BJ (cell line): ENCODE data around the gene HSDL2. TPM values are rescaled to one million over a fixed set of nuclear protein-coding genes. Genes with fewer than 3 reads are reported as not detected.

Experiments used
- CTCF ChIA-PET: fragments of 350-600 bp; formaldehyde crosslinking; extraction: SDS; loops from one replicate; lab custom pipeline; 2021; ENCODE audit warnings: antibody characterized with exemption, inconsistent platforms; lab: Yijun Ruan, JAX
- POLR2A ChIA-PET: fragments of 300-600 bp; sonication (Branson Sonifier 250); formaldehyde crosslinking; extraction: SDS; loops from one replicate; lab custom pipeline; 2021; ENCODE audit warnings: antibody characterized with exemption; lab: Charles Lee
- DNase-seq: peaks from one replicate; pipeline ENCODE4 v3.0.0-alpha.2; 2011; ENCODE audit warnings: low read depth
- H3K27me3 ChIP-seq: 2 replicates; pipeline ENCODE4 v1.6.0; 2011; ENCODE audit warnings: low read length; ENCODE audit not compliant: control insufficient read depth, insufficient read depth
- H3K36me3 ChIP-seq: 2 replicates; pipeline ENCODE4 v1.5.1; 2011; ENCODE audit warnings: low read length; ENCODE audit not compliant: control insufficient read depth, insufficient read depth
- H3K4me3 ChIP-seq: 2 replicates; pipeline ENCODE4 v1.5.1; 2011; ENCODE audit warnings: low read depth, mild to moderate bottlenecking, control low read depth, low read length
- polyA plus RNA-seq: library from polyadenylated mRNA; depleted of rRNA; stranded (reverse); fragments of >200 nt; gene quantifications from 2 replicates; pipeline ENCODE4 v1.2.3, GENCODE V29; 2011; rRNA removed
- TF ChIP-seq, protein P1 (sequence below): IDR thresholded peaks from 2 replicates; pipeline ENCODE4 v1.5.1; 2011; ENCODE audit warnings: low read depth, mild to moderate bottlenecking, control low read depth, inconsistent platforms, low read length, moderate library complexity; ENCODE audit not compliant: insufficient read depth

Gene HSDL2
- polyA plus RNA-seq, 1 experiment, result 15.2 TPM

GRCh38 chr9:112520656-112521055 is 140.7 kb downstream of the HSDL2 start:
- no peak overlapping the region for H3K4me3 ChIP-seq
- POLR2A ChIA-PET, result no interaction called here
- no peaks in the 10 kb centered on the region for H3K36me3 ChIP-seq
- no peaks in the 10 kb centered on the region for H3K27me3 ChIP-seq
- TF ChIP-seq, protein P1, sequence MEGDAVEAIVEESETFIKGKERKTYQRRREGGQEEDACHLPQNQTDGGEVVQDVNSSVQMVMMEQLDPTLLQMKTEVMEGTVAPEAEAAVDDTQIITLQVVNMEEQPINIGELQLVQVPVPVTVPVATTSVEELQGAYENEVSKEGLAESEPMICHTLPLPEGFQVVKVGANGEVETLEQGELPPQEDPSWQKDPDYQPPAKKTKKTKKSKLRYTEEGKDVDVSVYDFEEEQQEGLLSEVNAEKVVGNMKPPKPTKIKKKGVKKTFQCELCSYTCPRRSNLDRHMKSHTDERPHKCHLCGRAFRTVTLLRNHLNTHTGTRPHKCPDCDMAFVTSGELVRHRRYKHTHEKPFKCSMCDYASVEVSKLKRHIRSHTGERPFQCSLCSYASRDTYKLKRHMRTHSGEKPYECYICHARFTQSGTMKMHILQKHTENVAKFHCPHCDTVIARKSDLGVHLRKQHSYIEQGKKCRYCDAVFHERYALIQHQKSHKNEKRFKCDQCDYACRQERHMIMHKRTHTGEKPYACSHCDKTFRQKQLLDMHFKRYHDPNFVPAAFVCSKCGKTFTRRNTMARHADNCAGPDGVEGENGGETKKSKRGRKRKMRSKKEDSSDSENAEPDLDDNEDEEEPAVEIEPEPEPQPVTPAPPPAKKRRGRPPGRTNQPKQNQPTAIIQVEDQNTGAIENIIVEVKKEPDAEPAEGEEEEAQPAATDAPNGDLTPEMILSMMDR, result no peak
- CTCF ChIA-PET, result no interaction called here
- DNase-seq, result no peak

Other genes with a start within 250 kb of the HSDL2 start
- 16.3 and 17.5 TPM in 2 replicates for gene SUSD1, start 204.8 kb upstream of the HSDL2 start, polyA plus RNA-seq
- gene PTBP3, start 46.5 kb upstream of the HSDL2 start, polyA plus RNA-seq, result 36.8 and 44.4 TPM in 2 replicates
- gene KIAA1958, start 106.7 kb downstream of the HSDL2 start, polyA plus RNA-seq, result 1.7 and 2.2 TPM in 2 replicates